Progenitor cell of endocrine pancreas (in vitro differentiated cells): ENCODE measurements around the gene TPX2. TPM values are rescaled to one million over a fixed set of nuclear protein-coding genes. Genes with fewer than 3 reads are reported as not detected.

Experiments
- DNase-seq: peaks from one replicate; pipeline ENCODE4 v3.0.0; 2021; ENCODE audit warnings: low spot score; ENCODE audit not compliant: unreplicated experiment
- H3K27ac Mint-ChIP-seq: 2 replicates; pipeline ENCODE4 v1.8.0; 2021; ENCODE audit warnings: mild to moderate bottlenecking, moderate library complexity, mixed read lengths
- H3K27me3 Mint-ChIP-seq: 2 replicates; pipeline ENCODE4 v1.8.0; 2021; ENCODE audit warnings: mixed read lengths
- H3K36me3 Mint-ChIP-seq: 2 replicates; pipeline ENCODE4 v1.8.0; 2022; ENCODE audit warnings: mixed read lengths; ENCODE audit not compliant: insufficient read depth
- H3K4me1 Mint-ChIP-seq: 2 replicates; pipeline ENCODE4 v1.8.0; 2021; ENCODE audit warnings: low read depth, mixed read lengths
- H3K4me3 Mint-ChIP-seq: 2 replicates; pipeline ENCODE4 v1.8.0; 2021; ENCODE audit warnings: low read depth, mild to moderate bottlenecking, moderate library complexity, mixed read lengths
- H3K9me3 Mint-ChIP-seq: 2 replicates; pipeline ENCODE4 v1.8.0; 2021; ENCODE audit warnings: low read depth, mixed read lengths
- CTCF ChIP-seq: fragments of 200-600 bp; sonication (generic); IDR thresholded peaks from one replicate; pipeline ENCODE4 v1.5.0; 2021; ENCODE audit warnings: antibody characterized with exemption, mild to moderate bottlenecking; ENCODE audit not compliant: unreplicated experiment
- total RNA-seq: library from RNA; stranded (reverse); gene quantifications from 2 replicates; pipeline ENCODE4 v1.2.1, GENCODE V29; 2021

TPX2 gene
- total RNA-seq, 1 donor from 2014 or later = 77.0 TPM

- TF ChIP-seq CTCF = no peak
- H3K4me1 Mint-ChIP-seq = no peaks in the 10 kb centered on the region
- H3K36me3 Mint-ChIP-seq = no peaks in the 10 kb centered on the region
- H3K9me3 Mint-ChIP-seq = no peaks in the 10 kb centered on the region
- H3K4me3 Mint-ChIP-seq = no peak overlapping the region
- no peak overlapping the region for H3K27ac Mint-ChIP-seq
- H3K27me3 Mint-ChIP-seq = peaks cover 4% of the 10 kb centered on the region
- no peak for DNase-seq
Measured at GRCh38 chr20:31816221-31816620, 77.1 kb downstream of the TPX2 start.

GRCh38 chr20:31817461-31817860 is 78.4 kb downstream of the TPX2 start:
- no peak for TF ChIP-seq CTCF
- H3K36me3 Mint-ChIP-seq = no peaks in the 10 kb centered on the region
- H3K27ac Mint-ChIP-seq = no peak overlapping the region
- no peaks in the 10 kb centered on the region for H3K9me3 Mint-ChIP-seq
- no peak for DNase-seq
- H3K27me3 Mint-ChIP-seq = peaks cover 9% of the 10 kb centered on the region
- H3K4me3 Mint-ChIP-seq = no peak overlapping the region
- H3K4me1 Mint-ChIP-seq = no peaks in the 10 kb centered on the region

GRCh38 chr20:31818376-31818908 is 79.4 kb downstream of the TPX2 start:
- TF ChIP-seq CTCF = no peak
- no peak overlapping the region for H3K4me3 Mint-ChIP-seq
- peaks cover 9% of the 10 kb centered on the region for H3K27me3 Mint-ChIP-seq

GRCh38 chr20:31819083-31819784 is 80.1 kb downstream of the TPX2 start, which contains the start of gene MYLK2:
Gene MYLK2, plus strand, starts transcription at chr20:31819356. Its CDS starts 225 bp downstream, at chr20:31819581.
- Mint-ChIP-seq H3K27ac (no peak within 1 kb of the TSS), H3K36me3 (no peaks in the 10 kb centered on the region), H3K4me1 (no peaks in the 10 kb centered on the region), H3K9me3 (no peaks in the 10 kb centered on the region), H3K4me3 (no peak within 1 kb of the TSS), H3K27me3 (peaks cover 12% of the 10 kb centered on the region)
- DNase-seq = no peak
- no peak for TF ChIP-seq CTCF

More at GRCh38 chr20:31818376-31818908, 79.4 kb downstream of the TPX2 start:
- Mint-ChIP-seq H3K4me1 (no peaks in the 10 kb centered on the region), H3K36me3 (no peaks in the 10 kb centered on the region), H3K27ac (no peak overlapping the region), H3K9me3 (no peaks in the 10 kb centered on the region)
- DNase-seq = no peak

GRCh38 chr20:31820228-31820627 is 81.1 kb downstream of the TPX2 start:
- no peak overlapping the region for H3K27ac Mint-ChIP-seq
- no peak for DNase-seq
- TF ChIP-seq CTCF = no peak
- H3K4me1 Mint-ChIP-seq = no peaks in the 10 kb centered on the region
- no peaks in the 10 kb centered on the region for H3K9me3 Mint-ChIP-seq
- H3K27me3 Mint-ChIP-seq = peaks cover 12% of the 10 kb centered on the region
- no peak overlapping the region for H3K4me3 Mint-ChIP-seq
- H3K36me3 Mint-ChIP-seq = no peaks in the 10 kb centered on the region
